NCI-H1930 (cell line): ENCODE results near the gene COL28A1.

Experiments
- DNase-seq, 2 experiments: peaks; one replicate each; lab custom pipeline; 2025; lab: John Stamatoyannopoulos, UW

COL28A1 gene

DNA sequence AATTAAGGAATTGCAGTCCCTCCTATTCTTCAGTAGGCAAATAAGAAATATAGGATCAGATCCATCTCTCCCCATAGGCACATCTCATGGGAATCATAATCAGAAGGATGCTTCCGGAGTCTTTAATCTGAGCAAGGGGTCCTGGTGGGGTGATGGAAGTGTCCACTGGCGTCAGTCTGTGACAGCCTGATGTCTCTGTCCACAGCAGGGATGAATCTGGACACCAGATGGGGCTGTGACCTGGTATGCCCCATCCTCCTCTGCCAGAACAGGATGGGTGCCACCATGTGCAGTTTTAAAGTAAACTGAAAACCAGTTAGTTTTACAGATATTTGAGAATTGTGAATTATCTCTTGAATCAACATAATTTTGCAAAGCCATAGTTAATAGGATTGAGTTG, 204.7 kb downstream of the COL28A1 start:
- no peak for DNase-seq

DNA sequence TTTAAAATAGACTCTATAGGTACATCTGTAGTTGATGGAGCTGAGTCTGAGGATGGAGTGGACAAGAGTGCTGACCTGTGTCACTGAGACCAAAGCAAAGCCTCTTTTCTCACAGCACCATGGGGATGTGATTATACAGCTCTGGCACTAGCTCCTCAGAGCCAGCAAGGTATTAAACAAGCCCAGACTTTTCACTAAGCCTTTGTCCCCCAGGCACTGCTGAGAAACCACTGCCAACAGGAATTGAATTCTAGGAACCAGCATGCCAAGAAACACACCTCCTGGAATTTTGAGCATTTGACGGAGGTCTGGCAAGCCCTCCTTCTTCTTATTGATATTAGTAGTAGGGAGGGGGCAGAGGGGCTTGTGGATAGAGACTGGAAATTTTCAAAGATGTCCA, 206.3 kb downstream of the COL28A1 start:
- no peak for DNase-seq

DNA sequence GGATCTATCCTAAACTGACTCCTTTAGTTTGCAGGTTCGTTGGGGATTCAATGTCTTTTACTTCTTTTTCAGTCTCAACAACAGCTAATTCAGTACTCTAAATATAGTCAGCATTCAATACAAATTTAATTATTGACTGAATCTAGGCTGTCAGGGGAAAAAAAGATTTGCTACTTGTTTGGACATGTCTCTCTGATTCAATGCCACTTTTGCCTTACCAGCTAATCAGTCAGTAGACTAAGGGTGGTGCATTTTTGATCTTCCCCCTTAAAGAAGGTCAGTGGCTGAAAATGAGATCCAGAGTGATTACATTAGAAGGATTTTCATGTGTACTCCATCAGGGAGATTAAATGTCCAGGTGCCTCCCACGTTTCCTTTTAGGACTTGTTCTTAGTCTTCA, 208.2 kb downstream of the COL28A1 start:
- no peak for DNase-seq

DNA sequence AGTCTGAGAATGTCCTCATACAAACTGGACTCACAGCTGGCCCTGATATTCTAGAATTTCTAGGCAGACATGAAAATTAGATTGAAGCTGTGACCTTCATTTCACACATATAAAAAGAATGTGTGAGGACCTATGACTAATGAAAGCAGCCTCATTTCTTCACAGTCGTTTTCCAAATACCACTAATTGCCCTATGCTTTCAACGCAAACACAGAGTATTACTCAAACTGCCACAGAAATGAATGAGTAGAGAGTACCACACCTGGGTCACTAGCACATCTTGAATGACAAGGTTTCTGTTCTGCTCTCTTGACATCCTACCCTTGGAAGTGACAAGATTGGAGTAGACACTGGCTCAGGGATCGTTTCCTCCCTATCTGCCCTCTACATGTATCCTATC, 211.0 kb downstream of the COL28A1 start:
- DNase-seq = no peak

DNA sequence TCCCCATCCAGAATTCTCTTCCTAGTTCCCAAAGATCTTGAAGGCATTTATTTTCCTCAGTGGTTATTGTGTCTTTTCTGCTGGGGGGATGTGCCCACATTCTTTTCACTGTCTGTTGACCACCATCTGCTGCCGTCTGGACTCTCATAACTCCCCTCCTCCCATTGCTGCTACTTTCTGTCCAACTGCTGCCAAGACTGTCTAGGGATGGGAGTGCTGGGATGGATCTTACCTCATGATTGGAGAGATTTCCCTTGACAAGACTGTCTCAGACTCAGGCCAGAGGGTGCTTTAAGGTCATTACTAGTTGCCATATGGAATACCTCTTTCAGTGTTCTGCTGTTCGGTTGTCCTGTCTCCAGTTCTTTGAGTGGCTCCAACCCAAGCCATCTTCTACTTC, 211.8 kb downstream of the COL28A1 start:
- DNase-seq = no peak

DNA sequence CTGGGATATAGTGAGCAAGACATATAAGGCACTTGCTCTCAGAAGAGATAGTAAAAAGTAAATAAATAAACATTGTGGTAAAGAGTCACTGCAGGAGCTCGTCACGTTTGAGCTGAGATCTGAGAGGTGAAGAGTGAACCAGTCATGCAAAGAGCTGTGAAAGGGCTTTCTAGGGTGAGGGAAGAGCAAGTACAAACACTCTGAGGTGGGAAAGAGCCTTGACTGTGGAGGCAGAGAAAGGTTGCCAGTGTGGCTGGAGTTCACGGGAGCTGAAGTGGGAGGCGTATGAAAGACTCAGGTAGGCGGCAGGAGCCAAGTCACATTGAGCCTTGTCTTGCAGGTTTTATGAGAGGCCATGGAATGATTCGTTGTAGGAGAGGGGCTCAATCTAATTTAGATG, 212.3 kb downstream of the COL28A1 start:
- no peak for DNase-seq

DNA sequence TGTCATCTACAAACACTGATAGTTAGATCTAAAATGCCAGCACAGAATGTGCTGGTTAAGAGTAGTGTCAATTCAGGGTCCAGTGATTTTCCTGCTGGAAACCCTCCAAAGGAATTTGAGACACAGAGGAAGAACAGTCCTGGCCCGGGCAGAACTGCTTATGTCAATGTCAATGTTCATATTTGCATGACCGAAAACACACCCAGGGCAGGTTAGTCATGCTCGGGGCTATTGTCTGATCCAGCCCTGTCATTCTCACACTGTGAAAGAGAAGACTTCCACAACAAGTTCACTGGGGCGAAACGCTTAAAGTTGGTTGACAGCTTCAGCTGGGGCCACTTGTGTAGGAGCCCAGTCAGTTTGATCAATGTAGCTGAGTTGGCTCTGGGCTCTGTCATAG, 214.0 kb downstream of the COL28A1 start:
- DNase-seq = no peak

DNA sequence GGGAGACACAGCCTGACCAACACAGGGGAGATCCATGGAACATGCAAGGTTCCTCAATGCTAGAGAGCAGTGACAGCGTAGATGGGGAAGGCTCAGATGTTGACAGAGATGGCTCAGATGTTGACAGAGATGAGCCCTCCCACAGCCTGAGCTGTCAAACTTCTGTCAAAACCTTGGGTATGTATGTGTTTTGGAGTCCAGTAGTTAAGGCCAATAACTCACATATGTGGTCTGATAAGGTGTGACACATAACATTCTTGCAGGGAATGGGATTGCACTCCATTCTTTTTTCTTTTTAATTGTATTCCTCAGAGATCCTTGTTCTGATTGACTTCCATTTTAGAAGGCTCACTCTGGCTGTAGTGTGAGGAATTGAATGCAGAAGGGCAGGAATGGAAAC, 217.1 kb downstream of the COL28A1 start:
- no peak for DNase-seq

DNA sequence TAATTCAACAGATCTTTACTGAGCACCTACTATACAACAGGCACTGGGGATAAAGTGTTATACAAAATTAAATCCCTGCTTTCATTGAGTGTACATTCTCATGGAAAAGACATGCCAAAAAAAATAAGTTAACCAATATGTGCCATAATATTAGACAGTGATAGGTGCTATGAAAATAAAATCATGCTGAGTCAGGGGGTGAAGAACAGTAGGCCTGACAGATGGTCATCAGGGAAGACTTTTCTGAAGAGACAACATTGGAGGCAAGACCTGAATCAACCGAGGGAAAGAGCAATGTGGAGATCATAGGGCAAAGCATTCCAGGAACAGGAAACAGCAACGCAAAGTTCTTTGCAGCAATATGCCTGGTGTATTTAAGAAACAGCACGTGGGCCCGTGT, 217.8 kb downstream of the COL28A1 start:
- no peak for DNase-seq

DNA sequence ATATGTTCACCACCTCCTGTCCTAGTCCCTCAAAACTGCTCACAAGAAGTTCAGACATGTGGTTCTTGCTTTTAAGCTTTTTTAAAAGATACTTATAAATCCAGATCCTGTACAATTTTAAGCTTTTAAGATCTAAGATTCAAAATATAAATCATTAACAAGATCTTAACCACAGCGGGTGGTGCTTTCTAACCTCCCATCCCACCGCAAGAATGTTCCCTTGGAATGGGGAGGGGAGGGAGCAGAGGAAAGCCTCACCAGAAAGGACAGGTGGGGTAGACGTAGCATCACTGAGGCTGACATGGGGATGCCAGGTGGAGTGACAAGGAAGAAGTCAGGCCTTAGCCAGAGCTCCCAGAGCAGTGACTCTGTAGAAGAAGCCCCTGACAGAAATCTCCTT, 219.8 kb downstream of the COL28A1 start:
- no peak for DNase-seq

DNA sequence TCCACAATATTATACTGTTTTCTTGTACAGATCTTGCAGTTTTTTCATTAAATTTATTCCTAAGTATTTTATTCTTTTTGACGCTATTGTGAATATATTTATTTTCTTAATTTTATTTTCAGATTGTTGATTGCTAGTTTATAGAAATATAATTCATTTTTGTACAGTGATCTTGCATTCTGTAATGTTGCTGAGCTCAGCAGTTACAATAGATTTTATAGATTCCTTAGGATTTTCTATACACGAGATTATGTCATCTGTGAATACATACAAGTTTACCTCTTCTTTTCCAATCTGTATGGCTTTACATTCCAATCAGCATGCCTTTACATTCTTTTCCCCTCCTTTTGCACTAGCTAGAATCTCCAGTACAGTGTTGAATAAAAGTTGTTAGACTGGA, 223.3 kb downstream of the COL28A1 start:
- no peak for DNase-seq

DNA sequence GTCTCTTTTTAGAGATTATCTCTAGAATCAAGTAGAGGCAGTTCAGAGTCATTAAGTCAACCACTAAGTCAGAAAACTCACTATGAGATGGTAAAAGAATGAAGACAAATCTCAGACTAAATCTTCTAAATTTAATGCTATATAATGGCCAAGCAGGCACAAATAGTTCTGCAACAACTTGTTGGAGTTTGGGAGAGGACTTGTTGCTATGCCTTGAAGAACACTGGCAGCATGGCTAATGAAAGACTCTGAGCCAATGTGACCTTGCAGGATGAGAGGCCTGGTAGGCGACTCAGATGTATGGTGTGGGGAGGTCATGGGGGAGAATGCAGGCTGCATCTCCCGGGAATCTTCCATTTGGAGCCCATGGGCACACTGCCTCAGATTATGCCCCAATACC, 224.7 kb downstream of the COL28A1 start:
- no peak for DNase-seq

DNA sequence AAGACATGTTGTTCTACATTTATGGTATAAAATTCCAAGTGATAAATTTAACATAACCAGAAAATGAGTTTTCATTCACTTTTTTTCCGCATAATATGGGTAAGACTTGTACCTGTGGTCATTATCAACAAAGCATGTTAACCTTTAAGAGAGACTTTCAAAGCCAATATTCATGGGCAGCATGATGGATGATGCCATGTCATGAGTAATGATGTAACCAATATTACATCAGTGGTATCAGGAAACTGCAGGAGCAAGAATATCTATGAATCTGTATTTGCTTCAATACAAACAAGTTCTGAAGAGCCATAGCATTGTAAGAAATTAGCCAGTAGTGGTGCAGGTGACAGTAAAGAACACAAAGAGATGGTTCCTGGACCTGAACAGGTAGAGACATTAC, 226.5 kb downstream of the COL28A1 start:
- DNase-seq = no peak
